GM13976 (cell line): ENCODE data around the gene ZNF530.

ENCODE experiments used
- DNase-seq: peaks from one replicate; pipeline ENCODE4 v3.0.0; 2012; ENCODE audit warnings: low spot score
- CTCF ChIP-seq: IDR thresholded peaks from 2 replicates; pipeline ENCODE4 v1.5.1; 2012; ENCODE audit warnings: borderline replicate concordance, mild to moderate bottlenecking; ENCODE audit not compliant: insufficient read depth; ENCODE audit errors: extremely low read depth, missing control alignments, control extremely low read depth
- in situ Hi-C: fragments of 300-500 bp; cut with MboI; formaldehyde crosslinking; loops from one replicate; pipeline ENCODE4 v1.12.0; 2022; ENCODE audit warnings: low sequenced_read_pairs, mixed read lengths, inconsistent platforms; ENCODE audit not compliant: unreplicated experiment

Gene ZNF530

DNA sequence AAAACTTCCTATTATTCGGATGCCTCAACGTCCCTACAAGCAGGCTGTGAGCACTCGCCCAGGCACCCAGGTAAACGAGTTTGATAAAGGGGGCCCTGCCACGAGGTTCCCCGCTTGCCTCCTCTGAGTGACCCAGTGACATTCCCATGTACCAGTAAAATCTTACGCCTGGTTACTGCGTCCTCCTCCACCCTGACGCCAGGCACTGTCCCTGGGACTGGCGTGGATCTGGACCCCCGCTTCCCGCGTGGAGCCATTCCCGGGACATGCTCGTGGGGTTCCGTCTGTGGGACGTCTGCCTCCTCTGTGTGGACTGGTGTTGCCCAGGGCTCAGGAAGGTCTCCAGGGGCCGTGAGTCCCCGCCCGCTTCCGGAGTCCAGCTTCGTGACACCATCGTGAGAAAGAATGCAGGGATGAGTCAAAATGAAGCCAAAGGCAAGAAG lies 39.6 kb upstream of the ZNF530 start:
- DNase-seq, result no peak

GRCh38 chr19:57563547-57563946 lies 36.1 kb upstream of the ZNF530 start:
- no peak for TF ChIP-seq CTCF
- no peak for DNase-seq
- in situ Hi-C loops, result no loop called here

More for the DNA sequence above, 39.6 kb upstream of the ZNF530 start:
- no peak for TF ChIP-seq CTCF
- in situ Hi-C loops, result no loop called here

GRCh38 chr19:57566396-57567265 lies 33.1 kb upstream of the ZNF530 start:
- in situ Hi-C loops, result no loop called here
- DNase-seq, result no peak
- TF ChIP-seq CTCF, result no peak

- no peak for TF ChIP-seq CTCF
- in situ Hi-C loops, result no loop called here
- no peak for DNase-seq
Measured at GRCh38 chr19:57570707-57571106, 29.0 kb upstream of the ZNF530 start.

GRCh38 chr19:57572415-57572947 lies 27.2 kb upstream of the ZNF530 start:
- no peak for TF ChIP-seq CTCF
- in situ Hi-C loops, result no loop called here
- no peak for DNase-seq

GRCh38 chr19:57576661-57577060 lies 23.0 kb upstream of the ZNF530 start:
- no peak for DNase-seq
- in situ Hi-C loops, result no loop called here
- no peak for TF ChIP-seq CTCF
